SK-N-SH treated with all-trans-retinoic acid at 6 μM for 48 hours (cell line): ENCODE measurements around the gene CFI.
A peak's percentile ranks its signal among the peaks of the same experiment; 100 is the strongest.

Experiments
- ATAC-seq: fragments of 200-7000 bp; cut with Tn5 transposase; 3 replicates; pipeline ENCODE4 v1.9.1; 2020; ENCODE audit warnings: mild to moderate bottlenecking, moderate library complexity
- ARNTL ChIP-seq: fragments of 450-650 bp; formaldehyde crosslinking; IDR thresholded peaks from 2 replicates; pipeline ENCODE4 v1.5.0; 2020; ENCODE audit warnings: low read depth, mild to moderate bottlenecking, moderate library complexity, borderline replicate concordance
- BACH2 ChIP-seq: fragments of 250-450 bp; sonication (Bioruptor Pico); IDR thresholded peaks from 2 replicates; pipeline ENCODE4 v1.9.0; 2021; ENCODE audit warnings: mild to moderate bottlenecking, borderline replicate concordance
- CREB5 ChIP-seq: fragments of 250-450 bp; sonication (Bioruptor Pico); IDR thresholded peaks from 2 replicates; pipeline ENCODE4 v1.5.1; 2020; ENCODE audit warnings: low read depth, mild to moderate bottlenecking, moderate library complexity
- CSDC2 ChIP-seq: fragments of 250-450 bp; sonication (Bioruptor Pico); IDR thresholded peaks from 2 replicates; pipeline ENCODE4 v1.5.0; 2020; ENCODE audit warnings: mild to moderate bottlenecking, moderate library complexity
- CSRNP3 ChIP-seq: fragments of 250-450 bp; sonication (Bioruptor Pico); IDR thresholded peaks from 2 replicates; pipeline ENCODE4 v1.5.1; 2021; ENCODE audit warnings: mild to moderate bottlenecking, moderate library complexity
- ESRRG ChIP-seq: fragments of 250-450 bp; sonication (Bioruptor Pico); IDR thresholded peaks from 2 replicates; pipeline ENCODE4 v1.6.1; 2021; ENCODE audit warnings: mild to moderate bottlenecking
- GLIS3 ChIP-seq: fragments of 250-450 bp; sonication (Bioruptor Pico); IDR thresholded peaks from 2 replicates; pipeline ENCODE4 v1.5.0; 2020; ENCODE audit warnings: mild to moderate bottlenecking, moderate library complexity
- ISL1 ChIP-seq: fragments of 250-450 bp; sonication (Bioruptor Pico); IDR thresholded peaks from 2 replicates; pipeline ENCODE4 v2.1.2; 2022; ENCODE audit warnings: mild to moderate bottlenecking, moderate library complexity
- OSR1 ChIP-seq: fragments of 250-450 bp; sonication (Bioruptor Pico); IDR thresholded peaks from 2 replicates; pipeline ENCODE4 v1.8.0; 2022; ENCODE audit warnings: moderate library complexity, mild to moderate bottlenecking, inconsistent platforms
- PPARA ChIP-seq: fragments of 250-450 bp; sonication (Bioruptor Pico); IDR thresholded peaks from 2 replicates; pipeline ENCODE4 v1.5.0; 2020; ENCODE audit warnings: mild to moderate bottlenecking, borderline replicate concordance
- RARB ChIP-seq: fragments of 250-450 bp; sonication (Bioruptor Pico); IDR thresholded peaks from 2 replicates; pipeline ENCODE4 v1.8.0; 2021; ENCODE audit warnings: mild to moderate bottlenecking, moderate library complexity
- SNAI2 ChIP-seq: fragments of 250-450 bp; sonication (Bioruptor Pico); IDR thresholded peaks from 2 replicates; pipeline ENCODE4 v1.5.0; 2020; ENCODE audit warnings: mild to moderate bottlenecking, moderate library complexity
- TCF4 ChIP-seq: fragments of 250-450 bp; sonication (Bioruptor Pico); IDR thresholded peaks from 2 replicates; pipeline ENCODE4 v1.8.0; 2021; ENCODE audit warnings: mild to moderate bottlenecking, moderate library complexity, borderline replicate concordance
- TOX ChIP-seq: fragments of 250-450 bp; sonication (Bioruptor Pico); IDR thresholded peaks from 2 replicates; pipeline ENCODE4 v1.8.0; 2021; ENCODE audit warnings: mild to moderate bottlenecking, moderate library complexity, borderline replicate concordance
- ZFP3 ChIP-seq: fragments of 250-450 bp; sonication (Bioruptor Pico); IDR thresholded peaks from 2 replicates; pipeline ENCODE4 v1.5.0; 2020; ENCODE audit warnings: mild to moderate bottlenecking, moderate library complexity
- ZFP30 ChIP-seq: fragments of 450-650 bp; formaldehyde crosslinking; IDR thresholded peaks from 2 replicates; pipeline ENCODE4 v1.5.0; 2022; ENCODE audit warnings: mild to moderate bottlenecking, moderate library complexity
- ZNF565 ChIP-seq: fragments of 450-650 bp; formaldehyde crosslinking; conservative IDR thresholded peaks from 2 replicates; pipeline ENCODE4 v1.5.0; 2020; ENCODE audit warnings: low read depth, mild to moderate bottlenecking, moderate library complexity
- ZNF70 ChIP-seq: fragments of 450-650 bp; formaldehyde crosslinking; IDR thresholded peaks from 2 replicates; pipeline ENCODE4 v1.5.0; 2020; ENCODE audit warnings: mild to moderate bottlenecking, moderate library complexity
- ZNF8 ChIP-seq: fragments of 450-650 bp; formaldehyde crosslinking; IDR thresholded peaks from 2 replicates; pipeline ENCODE4 v1.5.0; 2020; ENCODE audit warnings: mild to moderate bottlenecking, moderate library complexity
- TF ChIP-seq, protein P1 (sequence below): fragments of 250-450 bp; sonication (Bioruptor Pico); IDR thresholded peaks from 2 replicates; pipeline ENCODE4 v1.5.0; 2020; ENCODE audit warnings: mild to moderate bottlenecking, moderate library complexity
- TF ChIP-seq, protein P2 (sequence below): fragments of 250-450 bp; sonication (Bioruptor Pico); IDR thresholded peaks from 2 replicates; pipeline ENCODE4 v1.8.0; 2021; ENCODE audit warnings: low read depth, mild to moderate bottlenecking, moderate library complexity, borderline replicate concordance

The CFI gene

DNA sequence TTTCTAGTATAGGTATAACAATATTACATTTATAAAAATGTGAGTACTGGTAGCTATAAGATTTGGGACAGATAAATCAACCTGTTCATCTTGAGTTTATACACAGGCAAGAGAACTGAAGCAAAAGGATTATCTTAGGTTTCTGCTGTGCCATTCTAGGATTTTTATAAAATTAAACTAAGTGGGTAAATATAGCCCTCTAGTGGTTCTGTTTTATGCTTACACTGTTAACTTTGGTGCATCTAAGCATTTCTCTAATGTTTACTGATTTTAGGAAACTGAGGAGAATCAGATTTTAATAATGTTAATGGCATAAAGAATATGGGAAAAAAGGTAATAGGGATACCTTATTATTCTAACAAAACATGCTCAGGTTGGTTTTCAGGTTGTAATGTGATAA is 24.9 kb upstream of the CFI start:
- peak; percentile 86 for ATAC-seq
- no peak for TF ChIP-seq ZNF8 (CRISPR knock-in tag)
- no peak for TF ChIP-seq ZNF70
- TF ChIP-seq GLIS3: no peak
- TF ChIP-seq ZNF565: no peak
- TF ChIP-seq ESRRG: no peak
- TF ChIP-seq SNAI2: no peak
- TF ChIP-seq, protein P1, sequence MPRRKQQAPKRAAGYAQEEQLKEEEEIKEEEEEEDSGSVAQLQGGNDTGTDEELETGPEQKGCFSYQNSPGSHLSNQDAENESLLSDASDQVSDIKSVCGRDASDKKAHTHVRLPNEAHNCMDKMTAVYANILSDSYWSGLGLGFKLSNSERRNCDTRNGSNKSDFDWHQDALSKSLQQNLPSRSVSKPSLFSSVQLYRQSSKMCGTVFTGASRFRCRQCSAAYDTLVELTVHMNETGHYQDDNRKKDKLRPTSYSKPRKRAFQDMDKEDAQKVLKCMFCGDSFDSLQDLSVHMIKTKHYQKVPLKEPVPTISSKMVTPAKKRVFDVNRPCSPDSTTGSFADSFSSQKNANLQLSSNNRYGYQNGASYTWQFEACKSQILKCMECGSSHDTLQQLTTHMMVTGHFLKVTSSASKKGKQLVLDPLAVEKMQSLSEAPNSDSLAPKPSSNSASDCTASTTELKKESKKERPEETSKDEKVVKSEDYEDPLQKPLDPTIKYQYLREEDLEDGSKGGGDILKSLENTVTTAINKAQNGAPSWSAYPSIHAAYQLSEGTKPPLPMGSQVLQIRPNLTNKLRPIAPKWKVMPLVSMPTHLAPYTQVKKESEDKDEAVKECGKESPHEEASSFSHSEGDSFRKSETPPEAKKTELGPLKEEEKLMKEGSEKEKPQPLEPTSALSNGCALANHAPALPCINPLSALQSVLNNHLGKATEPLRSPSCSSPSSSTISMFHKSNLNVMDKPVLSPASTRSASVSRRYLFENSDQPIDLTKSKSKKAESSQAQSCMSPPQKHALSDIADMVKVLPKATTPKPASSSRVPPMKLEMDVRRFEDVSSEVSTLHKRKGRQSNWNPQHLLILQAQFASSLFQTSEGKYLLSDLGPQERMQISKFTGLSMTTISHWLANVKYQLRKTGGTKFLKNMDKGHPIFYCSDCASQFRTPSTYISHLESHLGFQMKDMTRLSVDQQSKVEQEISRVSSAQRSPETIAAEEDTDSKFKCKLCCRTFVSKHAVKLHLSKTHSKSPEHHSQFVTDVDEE (CRISPR knock-in tag): no peak
- TF ChIP-seq TOX (CRISPR knock-in tag): no peak
- TF ChIP-seq OSR1 (CRISPR knock-in tag): no peak
- TF ChIP-seq BACH2 (CRISPR knock-in tag): no peak
- no peak for TF ChIP-seq CREB5 (CRISPR knock-in tag)
- TF ChIP-seq ZFP30 (CRISPR knock-in tag): no peak
- no peak for TF ChIP-seq CSRNP3

GRCh38 chr4:109821185-109821584 is 19.4 kb upstream of the CFI start:
- ATAC-seq: no peak
- no peak for TF ChIP-seq ZFP3 (CRISPR knock-in tag)
- TF ChIP-seq RARB: no peak
- no peak for TF ChIP-seq ISL1
- TF ChIP-seq ZNF8 (CRISPR knock-in tag): no peak
- no peak for TF ChIP-seq ARNTL (CRISPR knock-in tag)
- no peak for TF ChIP-seq ZNF565
- TF ChIP-seq ZFP30 (CRISPR knock-in tag): no peak
- TF ChIP-seq ESRRG: no peak
- no peak for TF ChIP-seq ZNF70
- TF ChIP-seq OSR1 (CRISPR knock-in tag): no peak
- no peak for TF ChIP-seq TOX (CRISPR knock-in tag)
- no peak for TF ChIP-seq TCF4 (CRISPR knock-in tag)
- TF ChIP-seq, all 23 proteins: peak for 0

- no peak for TF ChIP-seq CSDC2 (CRISPR knock-in tag)
- no peak for TF ChIP-seq ARNTL (CRISPR knock-in tag)
- no peak for TF ChIP-seq ZFP30 (CRISPR knock-in tag)
- no peak for TF ChIP-seq PPARA
- no peak for TF ChIP-seq TCF4 (CRISPR knock-in tag)
- no peak for TF ChIP-seq BACH2 (CRISPR knock-in tag)
- TF ChIP-seq SNAI2: no peak
- no peak for TF ChIP-seq ISL1
Observed at GRCh38 chr4:109820563-109820962, 18.8 kb upstream of the CFI start.

GRCh38 chr4:109818268-109818667 is 16.5 kb upstream of the CFI start:
- ATAC-seq: no peak
- TF ChIP-seq TCF4 (CRISPR knock-in tag) (no peak), ISL1 (no peak), ESRRG (no peak)

More at GRCh38 chr4:109820563-109820962, 18.8 kb upstream of the CFI start:
- ATAC-seq: no peak

DNA sequence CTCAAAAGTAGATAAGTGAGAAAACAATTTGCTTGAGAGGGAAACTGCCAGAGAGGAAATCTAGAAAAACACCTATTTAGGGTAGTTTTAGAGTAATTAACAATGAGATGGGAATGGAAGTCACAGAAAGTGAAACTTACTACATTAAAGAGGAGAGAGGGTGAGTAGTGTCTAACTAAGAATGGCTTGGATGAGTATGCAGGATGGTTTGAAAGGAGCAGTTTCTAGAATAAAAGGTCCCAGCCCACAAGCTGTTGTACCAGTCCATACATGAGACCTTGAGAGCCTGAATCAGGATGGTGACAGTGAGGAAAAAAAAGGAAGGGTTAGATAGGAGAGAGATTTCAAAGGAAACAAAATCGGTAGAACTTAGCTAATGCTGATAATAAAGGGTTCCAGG is 15.1 kb upstream of the CFI start:
- no peak for ATAC-seq
- TF ChIP-seq, protein P2, sequence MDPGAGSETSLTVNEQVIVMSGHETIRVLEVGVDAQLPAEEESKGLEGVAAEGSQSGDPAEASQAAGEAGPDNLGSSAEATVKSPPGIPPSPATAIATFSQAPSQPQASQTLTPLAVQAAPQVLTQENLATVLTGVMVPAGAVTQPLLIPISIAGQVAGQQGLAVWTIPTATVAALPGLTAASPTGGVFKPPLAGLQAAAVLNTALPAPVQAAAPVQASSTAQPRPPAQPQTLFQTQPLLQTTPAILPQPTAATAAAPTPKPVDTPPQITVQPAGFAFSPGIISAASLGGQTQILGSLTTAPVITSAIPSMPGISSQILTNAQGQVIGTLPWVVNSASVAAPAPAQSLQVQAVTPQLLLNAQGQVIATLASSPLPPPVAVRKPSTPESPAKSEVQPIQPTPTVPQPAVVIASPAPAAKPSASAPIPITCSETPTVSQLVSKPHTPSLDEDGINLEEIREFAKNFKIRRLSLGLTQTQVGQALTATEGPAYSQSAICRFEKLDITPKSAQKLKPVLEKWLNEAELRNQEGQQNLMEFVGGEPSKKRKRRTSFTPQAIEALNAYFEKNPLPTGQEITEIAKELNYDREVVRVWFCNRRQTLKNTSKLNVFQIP: no peak
- TF ChIP-seq ZFP3 (CRISPR knock-in tag) (no peak), ZNF8 (CRISPR knock-in tag) (no peak), CSDC2 (CRISPR knock-in tag) (no peak), BACH2 (CRISPR knock-in tag) (no peak), TCF4 (CRISPR knock-in tag) (no peak), CREB5 (CRISPR knock-in tag) (no peak), SNAI2 (no peak), OSR1 (CRISPR knock-in tag) (no peak), ISL1 (no peak), ESRRG (no peak), ZNF565 (no peak)
